ENCODE data around the gene EPS15.

The EPS15 gene

DNA sequence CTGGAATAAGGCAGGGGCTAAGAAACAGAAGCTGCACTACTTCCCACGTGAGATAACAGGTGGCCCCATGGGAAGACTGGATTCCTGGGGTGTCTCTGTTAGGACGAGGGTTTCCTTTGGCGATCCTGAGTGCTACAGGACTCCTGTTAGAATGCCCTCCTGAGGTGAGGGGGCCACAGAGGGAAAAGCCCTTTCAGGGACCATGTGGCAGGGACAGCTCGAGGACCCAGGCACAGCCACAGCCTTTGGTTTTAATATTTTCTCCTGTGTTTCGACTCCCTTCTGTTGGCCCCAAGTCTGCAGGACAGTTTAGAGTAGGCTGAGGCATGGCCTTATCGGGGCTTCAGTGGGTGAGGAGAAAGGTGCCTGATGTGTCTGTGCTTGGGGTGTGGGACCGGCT, 201.3 kb downstream of the EPS15 start:
- H3K4me3 ChIP-seq (ENCODE audit: low read depth, low read length), result no peak overlapping the region
- no peak for DNase-seq (ENCODE audit: low read depth)
- no peak for TF ChIP-seq CTCF (IDR thresholded peaks at IDR 0.05; ENCODE audit: control insufficient read depth, extremely low read depth, insufficient read depth)

GRCh38 chr1:51316846-51317120, 202.3 kb downstream of the EPS15 start:
- no peak for TF ChIP-seq CTCF (IDR thresholded peaks at IDR 0.05; ENCODE audit: control insufficient read depth, extremely low read depth, insufficient read depth)
- H3K4me3 ChIP-seq (ENCODE audit: low read depth, low read length), result no peak overlapping the region
- DNase-seq (ENCODE audit: low read depth), result no peak

DNA sequence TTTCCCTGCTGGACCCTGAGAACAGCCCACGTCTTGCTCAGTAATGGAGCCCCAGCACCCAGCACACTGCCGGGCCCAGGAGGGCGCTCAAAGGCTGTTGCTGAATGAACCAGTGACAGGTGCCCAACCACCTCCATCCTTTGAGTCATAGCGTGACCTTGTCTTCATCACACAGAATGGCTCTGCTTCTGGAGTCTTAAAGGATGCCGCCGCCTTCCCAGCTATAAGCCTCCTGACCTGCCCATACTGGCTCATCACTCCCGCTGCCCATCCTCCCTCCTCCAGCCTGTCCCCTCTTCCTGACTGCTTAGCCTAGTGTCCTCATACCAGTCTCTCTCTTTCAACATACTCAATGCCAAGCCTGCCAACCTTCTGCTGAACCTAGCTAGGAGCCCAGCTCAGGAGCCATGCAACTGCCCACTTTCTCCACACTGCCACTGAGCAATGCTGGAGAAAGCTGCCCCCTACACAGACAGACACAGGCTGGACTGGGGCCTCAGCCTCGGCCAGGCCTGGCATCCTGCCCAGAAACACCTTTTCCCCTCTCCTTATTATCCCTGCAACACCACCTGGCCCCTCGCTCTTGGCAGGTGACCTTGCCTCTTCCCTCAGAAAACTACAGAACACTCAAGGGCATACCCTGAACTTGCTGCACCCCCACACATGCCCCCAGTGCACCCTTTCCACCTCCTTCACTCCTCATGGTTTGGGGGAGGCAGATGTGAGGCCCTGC, 202.8 kb downstream of the EPS15 start:
- DNase-seq (ENCODE audit: low read depth), result no peak

DNA sequence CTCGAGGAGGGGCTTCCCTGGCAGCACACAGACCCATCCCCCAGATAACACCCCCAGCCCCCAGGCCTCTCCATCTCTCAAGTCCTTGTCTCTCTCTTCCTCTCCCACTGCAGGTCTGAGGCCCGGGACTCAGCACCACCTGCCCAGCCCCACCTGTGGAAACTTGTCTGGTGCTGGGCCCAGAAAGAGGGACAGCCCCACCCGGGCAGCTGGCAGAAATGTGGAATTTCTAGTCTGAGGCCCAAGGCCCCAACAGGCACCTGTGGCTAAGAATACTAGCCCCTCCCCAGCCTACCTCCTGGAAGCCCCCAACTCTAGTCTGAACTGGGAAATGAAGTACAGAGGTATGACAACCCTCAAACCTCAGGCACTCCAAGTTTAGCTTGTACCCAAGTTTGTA, 204.1 kb downstream of the EPS15 start:
- no peak for DNase-seq (ENCODE audit: low read depth)
- TF ChIP-seq CTCF (IDR thresholded peaks at IDR 0.05; ENCODE audit: control insufficient read depth, extremely low read depth, insufficient read depth), result no peak
- H3K4me3 ChIP-seq (ENCODE audit: low read depth, low read length), result no peak overlapping the region

More for the DNA sequence above, 202.8 kb downstream of the EPS15 start:
- H3K4me3 ChIP-seq (ENCODE audit: low read depth, low read length), result no peak overlapping the region
- no peak for TF ChIP-seq CTCF (IDR thresholded peaks at IDR 0.05; ENCODE audit: control insufficient read depth, extremely low read depth, insufficient read depth)

GRCh38 chr1:51313961-51314777, 204.9 kb downstream of the EPS15 start:
- no peak overlapping the region for H3K4me3 ChIP-seq (ENCODE audit: low read depth, low read length)
- peak; percentile 93 for DNase-seq (ENCODE audit: low read depth)
- 0 out of 2 replicates have a peak, but pooled peaks have one; percentile 0 for TF ChIP-seq CTCF (IDR thresholded peaks at IDR 0.05; ENCODE audit: control insufficient read depth, extremely low read depth, insufficient read depth)

GRCh38 chr1:51313268-51313852, 205.7 kb downstream of the EPS15 start:
- no peak for DNase-seq (ENCODE audit: low read depth)
- no peak overlapping the region for H3K4me3 ChIP-seq (ENCODE audit: low read depth, low read length)
- peak; percentile 37 for TF ChIP-seq CTCF (IDR thresholded peaks at IDR 0.05; ENCODE audit: control insufficient read depth, extremely low read depth, insufficient read depth)
